ENCODE data around the gene PCDH1. TPM values are rescaled to one million over a fixed set of nuclear protein-coding genes. Genes with fewer than 3 reads are reported as not detected.

PCDH1 gene
- total and polyA plus RNA-seq, 2 of the 13 experiments (the other 11 are each of a cell fraction or from before 2014, with no cell fraction given) = 0.11 to 0.83 TPM

GRCh38 chr5:141877356-141878185, 639 bp downstream of the PCDH1 start:
- Histone ChIP-seq H3K9ac (ENCODE audit: insufficient read depth, low read depth, low read length) (no peak overlapping the region), H3K4me3 (replicated peaks in 1 of 3; ENCODE audit: insufficient read depth in 1 of 3, low read depth in 2 of 3, low read length in 3 of 3) (peak overlapping the region; percentile 50 to 73 (median 52); a peak in 5 of 6 replicates), H3K79me2 (ENCODE audit: insufficient read depth, low read length) (no peaks in the 10 kb centered on the region), H3K4me1 (ENCODE audit: insufficient read depth, low read length) (peaks cover 57% of the 10 kb centered on the region), H2AFZ (ENCODE audit: low read length) (no peak overlapping the region), H3K9me3 (ENCODE audit: low read length) (no peaks in the 10 kb centered on the region), H4K20me1 (ENCODE audit: insufficient read depth, low read length) (no peaks in the 10 kb centered on the region), H3K27ac (ENCODE audit: extremely low read length, insufficient read depth, low read length) (no peak overlapping the region), H3K36me3 (replicated peaks in 1 of 2; ENCODE audit: control insufficient read depth in 1 of 2, insufficient read depth in 2 of 2, low read length in 2 of 2) (no peaks in the 10 kb centered on the region), H3K4me2 (ENCODE audit: low read depth, low read length) (peak overlapping the region; percentile 80), H3K27me3 (ENCODE audit: control insufficient read depth in 1 of 2, insufficient read depth in 2 of 2, low read length in 2 of 2) (peaks cover 14 to 50% of the 10 kb centered on the region in 2 experiments)
- ChIA-PET POLR2A (interaction anchor here (0.5 to 1.3 kb wide), 2 partner anchors 27 to 174 kb away, joined by 3 read pairs; no protein-coding TSS in a partner anchor), CTCF (ENCODE audit: low intra/inter-chr PET ratio, low total read pairs) (no interaction called here)
- FAIRE-seq (no peak), DNase-seq (ENCODE audit: low spot score) (no peak), ATAC-seq (peak; percentile 6)
- WGBS (ENCODE audit: low lambda C conversion rate) = 8% methylated on average over 11 of the region's 55 CpGs
- intact Hi-C loops (cut with micrococcal nuclease; ENCODE audit: unreplicated experiment) (loop anchor here (1.0 to 5.0 kb wide), 4 partner anchors 50 to 185 kb away; no protein-coding TSS in a partner anchor), in situ Hi-C loops (cut with HindIII; ENCODE audit: extremely low pct_ligation_motif_present, low pct_unique_long_range_greater_than_20kb) (loop anchor here (5.0 kb wide), 1 partner anchor 175 kb away; no protein-coding TSS in a partner anchor)
- no TSS peak for BruUV-seq (replicated peaks)
- TF ChIP-seq MAZ (IDR thresholded peaks at IDR 0.05; ENCODE audit: borderline replicate concordance, low read depth, low read length) (no peak), MAZ (CRISPR knock-in tag; IDR thresholded peaks at IDR 0.05; ENCODE audit: low read depth) (0 out of 2 replicates have a peak, but pooled peaks have one; percentile 37), ZNF34 (CRISPR knock-in tag; IDR thresholded peaks at IDR 0.05; ENCODE audit: borderline replicate concordance) (no peak), FOXC1 (CRISPR knock-in tag; IDR thresholded peaks at IDR 0.05; ENCODE audit: borderline replicate concordance) (0 out of 2 replicates have a peak, but pooled peaks have one; percentile 50), MTF2 (CRISPR knock-in tag; IDR thresholded peaks at IDR 0.05; ENCODE audit: borderline replicate concordance) (peak; percentile 42), KDM5B (CRISPR knock-in tag; IDR thresholded peaks at IDR 0.05; ENCODE audit: borderline replicate concordance) (0 out of 2 replicates have a peak, but pooled peaks have one; percentile 26), ZSCAN5A (CRISPR knock-in tag; IDR thresholded peaks at IDR 0.05; ENCODE audit: borderline replicate concordance) (no peak), ZSCAN9 (CRISPR knock-in tag; IDR thresholded peaks at IDR 0.05; ENCODE audit: borderline replicate concordance) (no peak), SALL1 (CRISPR knock-in tag; IDR thresholded peaks at IDR 0.05) (no peak), ZNF350 (CRISPR knock-in tag; IDR thresholded peaks at IDR 0.05; ENCODE audit: borderline replicate concordance, low read depth) (0 out of 2 replicates have a peak, but pooled peaks have one; percentile 24)
- TF ChIP-seq, protein P1, sequence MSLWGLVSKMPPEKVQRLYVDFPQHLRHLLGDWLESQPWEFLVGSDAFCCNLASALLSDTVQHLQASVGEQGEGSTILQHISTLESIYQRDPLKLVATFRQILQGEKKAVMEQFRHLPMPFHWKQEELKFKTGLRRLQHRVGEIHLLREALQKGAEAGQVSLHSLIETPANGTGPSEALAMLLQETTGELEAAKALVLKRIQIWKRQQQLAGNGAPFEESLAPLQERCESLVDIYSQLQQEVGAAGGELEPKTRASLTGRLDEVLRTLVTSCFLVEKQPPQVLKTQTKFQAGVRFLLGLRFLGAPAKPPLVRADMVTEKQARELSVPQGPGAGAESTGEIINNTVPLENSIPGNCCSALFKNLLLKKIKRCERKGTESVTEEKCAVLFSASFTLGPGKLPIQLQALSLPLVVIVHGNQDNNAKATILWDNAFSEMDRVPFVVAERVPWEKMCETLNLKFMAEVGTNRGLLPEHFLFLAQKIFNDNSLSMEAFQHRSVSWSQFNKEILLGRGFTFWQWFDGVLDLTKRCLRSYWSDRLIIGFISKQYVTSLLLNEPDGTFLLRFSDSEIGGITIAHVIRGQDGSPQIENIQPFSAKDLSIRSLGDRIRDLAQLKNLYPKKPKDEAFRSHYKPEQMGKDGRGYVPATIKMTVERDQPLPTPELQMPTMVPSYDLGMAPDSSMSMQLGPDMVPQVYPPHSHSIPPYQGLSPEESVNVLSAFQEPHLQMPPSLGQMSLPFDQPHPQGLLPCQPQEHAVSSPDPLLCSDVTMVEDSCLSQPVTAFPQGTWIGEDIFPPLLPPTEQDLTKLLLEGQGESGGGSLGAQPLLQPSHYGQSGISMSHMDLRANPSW (CRISPR knock-in tag; IDR thresholded peaks at IDR 0.05; ENCODE audit: borderline replicate concordance) = no peak
- TF ChIP-seq, protein P2, sequence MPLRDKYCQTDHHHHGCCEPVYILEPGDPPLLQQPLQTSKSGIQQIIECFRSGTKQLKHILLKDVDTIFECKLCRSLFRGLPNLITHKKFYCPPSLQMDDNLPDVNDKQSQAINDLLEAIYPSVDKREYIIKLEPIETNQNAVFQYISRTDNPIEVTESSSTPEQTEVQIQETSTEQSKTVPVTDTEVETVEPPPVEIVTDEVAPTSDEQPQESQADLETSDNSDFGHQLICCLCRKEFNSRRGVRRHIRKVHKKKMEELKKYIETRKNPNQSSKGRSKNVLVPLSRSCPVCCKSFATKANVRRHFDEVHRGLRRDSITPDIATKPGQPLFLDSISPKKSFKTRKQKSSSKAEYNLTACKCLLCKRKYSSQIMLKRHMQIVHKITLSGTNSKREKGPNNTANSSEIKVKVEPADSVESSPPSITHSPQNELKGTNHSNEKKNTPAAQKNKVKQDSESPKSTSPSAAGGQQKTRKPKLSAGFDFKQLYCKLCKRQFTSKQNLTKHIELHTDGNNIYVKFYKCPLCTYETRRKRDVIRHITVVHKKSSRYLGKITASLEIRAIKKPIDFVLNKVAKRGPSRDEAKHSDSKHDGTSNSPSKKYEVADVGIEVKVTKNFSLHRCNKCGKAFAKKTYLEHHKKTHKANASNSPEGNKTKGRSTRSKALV (CRISPR knock-in tag; IDR thresholded peaks at IDR 0.05) = peak; percentile 28; the same call in 1 of the 2 replicates
